ENCODE results near the gene PTK6. TPM values are rescaled to one million over a fixed set of nuclear protein-coding genes. Genes with fewer than 3 reads are reported as not detected.
"Not testable (repeated sequence)": the region's sequence is repeated elsewhere in the genome, so short reads cannot be mapped to it uniquely, and the experiment has no call there.

PTK6 gene
- polyA plus RNA-seq, 2 of the 4 experiments (the other 2 are of a cell fraction): 1.2 to 2.0 TPM

DNA sequence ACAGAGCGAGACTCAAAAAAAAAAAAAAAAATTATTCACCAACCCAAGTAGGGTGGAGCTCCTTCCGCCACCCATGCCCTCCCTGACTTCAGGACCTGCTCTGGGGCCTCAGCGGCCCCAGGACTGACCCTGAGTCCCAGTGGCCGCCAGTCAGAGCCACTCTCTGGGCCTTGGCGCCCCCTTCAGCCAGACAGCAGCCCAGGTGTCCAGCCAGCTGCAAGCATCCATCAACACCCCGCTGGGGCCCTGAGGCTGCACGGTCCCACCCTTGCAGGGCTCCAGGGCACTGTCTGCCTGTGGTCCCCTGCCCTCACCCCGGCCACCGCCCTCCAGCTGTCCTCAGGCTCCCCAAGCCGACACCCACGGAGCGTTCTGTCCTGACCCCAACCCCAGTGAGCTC, 53.3 kb downstream of the PTK6 start:
- TF ChIP-seq EHMT2 (IDR thresholded peaks at IDR 0.05; ENCODE audit: low read depth): no peak
- TF ChIP-seq, protein P1, sequence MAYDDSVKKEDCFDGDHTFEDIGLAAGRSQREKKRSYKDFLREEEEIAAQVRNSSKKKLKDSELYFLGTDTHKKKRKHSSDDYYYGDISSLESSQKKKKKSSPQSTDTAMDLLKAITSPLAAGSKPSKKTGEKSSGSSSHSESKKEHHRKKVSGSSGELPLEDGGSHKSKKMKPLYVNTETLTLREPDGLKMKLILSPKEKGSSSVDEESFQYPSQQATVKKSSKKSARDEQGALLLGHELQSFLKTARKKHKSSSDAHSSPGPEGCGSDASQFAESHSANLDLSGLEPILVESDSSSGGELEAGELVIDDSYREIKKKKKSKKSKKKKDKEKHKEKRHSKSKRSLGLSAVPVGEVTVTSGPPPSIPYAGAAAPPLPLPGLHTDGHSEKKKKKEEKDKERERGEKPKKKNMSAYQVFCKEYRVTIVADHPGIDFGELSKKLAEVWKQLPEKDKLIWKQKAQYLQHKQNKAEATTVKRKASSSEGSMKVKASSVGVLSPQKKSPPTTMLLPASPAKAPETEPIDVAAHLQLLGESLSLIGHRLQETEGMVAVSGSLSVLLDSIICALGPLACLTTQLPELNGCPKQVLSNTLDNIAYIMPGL (CRISPR knock-in tag; IDR thresholded peaks at IDR 0.05; ENCODE audit: borderline replicate concordance): no peak
- no peak for TF ChIP-seq ESRRA (IDR thresholded peaks at IDR 0.05; ENCODE audit: borderline replicate concordance, low read length)
- POLR2A ChIA-PET: interaction anchor here (0.6 to 1.1 kb wide), 2 partner anchors 37 to 1488 kb away, joined by 4 to 8 read pairs; partner anchors contain the start of gene PPDPF

DNA sequence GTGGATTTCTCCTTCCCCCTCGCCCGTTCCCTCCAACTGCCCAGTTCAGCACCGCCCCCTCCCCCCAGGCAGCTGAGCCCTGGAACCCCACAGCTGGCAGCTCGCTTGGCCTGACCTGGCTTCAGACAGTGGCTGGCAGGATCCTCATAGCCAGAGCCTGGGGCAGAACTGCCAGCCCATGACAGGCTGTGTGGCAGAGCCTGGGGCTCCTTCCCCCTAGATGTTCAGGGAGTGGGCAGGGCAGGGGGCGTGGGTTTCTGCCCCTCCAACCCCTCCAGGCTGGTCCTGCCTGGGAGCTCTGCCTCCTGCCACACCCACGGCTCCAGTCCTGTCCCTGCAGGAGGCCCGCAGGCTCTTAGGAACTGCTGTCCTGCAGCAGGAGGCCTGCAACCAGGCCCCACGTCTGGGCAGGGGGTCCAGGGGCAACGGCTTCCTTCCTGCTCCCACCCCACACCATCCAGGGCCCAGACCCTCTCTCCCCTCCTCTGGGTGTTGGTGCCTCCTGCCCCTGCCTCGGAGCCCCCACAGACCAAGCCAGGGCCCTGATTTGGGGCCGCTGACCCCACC, 55.1 kb downstream of the PTK6 start:
- ATAC-seq (peak in 1 of 2 experiments; percentile 18; a peak in 3 of 6 replicates), DNase-seq (ENCODE audit: low read depth in 1 of 2, low spot score in 1 of 2) (no peak), FAIRE-seq (no peak)
- WGBS (ENCODE audit: missing lambda C conversion rate): 55% methylated on average over 5 of the region's 11 CpGs
- Histone ChIP-seq H3K4me2 (no peak overlapping the region), H3K27ac (no peak overlapping the region), H3K4me3 (no peak overlapping the region), H3K9me3 (no peaks in the 10 kb centered on the region), H3K4me1 (peaks cover 16% of the 10 kb centered on the region; the same call in 2 of the 3 replicates)
- CTCF ChIA-PET: interaction anchor here (5.6 kb wide), 1 partner anchor 14 kb away, joined by 40 read pairs; no protein-coding TSS in a partner anchor
- POLR2A ChIA-PET: interaction anchor here (1.8 kb wide), 1 partner anchor 39 kb away, joined by 6 read pairs; the partner anchor contains the start of gene PPDPF
- no peak for TF ChIP-seq JUN (IDR thresholded peaks at IDR 0.05)
- TF ChIP-seq TFCP2L1 (CRISPR knock-in tag; IDR thresholded peaks at IDR 0.05): no peak

More for the DNA sequence above, 53.3 kb downstream of the PTK6 start:
- Histone ChIP-seq H3K4me2 (peak overlapping the region; percentile 48), H3K4me3 (no peak overlapping the region), H3K9me3 (no peaks in the 10 kb centered on the region), H3K27ac (no peak overlapping the region), H3K4me1 (peaks cover 16% of the 10 kb centered on the region; the same call in 2 of the 3 replicates)
- 71% methylated on average over 9 of the region's 12 CpGs for WGBS (ENCODE audit: missing lambda C conversion rate)
- no peak for FAIRE-seq
- DNase-seq (ENCODE audit: low read depth in 1 of 2, low spot score in 1 of 2): no peak
- CTCF ChIA-PET: interaction anchor here (0.6 to 5.6 kb wide), 5 partner anchors 13 to 492 kb away, joined by 3 to 40 read pairs (median 4); no protein-coding TSS in a partner anchor
- peak; percentile 11 to 46; a peak in 4 of 6 replicates for ATAC-seq

DNA sequence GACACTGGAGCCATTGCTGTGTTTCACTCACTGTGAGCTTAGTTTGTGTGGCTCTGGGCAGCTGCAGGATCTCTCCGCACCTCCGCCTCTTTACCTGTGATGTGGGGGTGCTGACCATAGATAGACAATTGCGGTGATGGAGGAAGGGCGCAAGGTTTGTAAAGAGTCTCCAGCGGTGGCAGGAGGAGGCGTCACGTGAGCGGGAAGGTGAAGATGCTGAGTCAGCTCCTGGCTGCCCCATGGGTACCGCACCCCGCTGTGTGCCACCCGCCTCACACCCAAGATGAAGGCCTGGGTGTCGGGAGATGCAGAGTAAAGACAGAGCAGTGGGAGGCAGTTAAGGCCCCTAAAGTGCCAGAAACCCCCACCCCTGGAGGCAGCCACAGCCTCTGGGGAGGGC, 55.7 kb downstream of the PTK6 start:
- FAIRE-seq: no peak
- ATAC-seq: no peak
- no peaks in the 10 kb centered on the region for H3K9me3 ChIP-seq
- ChIA-PET POLR2A (interaction anchor here (1.8 kb wide), 1 partner anchor 39 kb away, joined by 6 read pairs; the partner anchor contains the start of gene PPDPF), CTCF (interaction anchor here (5.6 kb wide), 1 partner anchor 15 kb away, joined by 40 read pairs; no protein-coding TSS in a partner anchor)
- DNase-seq (ENCODE audit: low read depth in 1 of 2, low spot score in 1 of 2): no peak
- no peak overlapping the region for H3K4me3 ChIP-seq
- H3K4me1 ChIP-seq: peaks cover 16% of the 10 kb centered on the region; the same call in 2 of the 3 replicates
- H3K27ac ChIP-seq: no peak overlapping the region
- 74% methylated on average over 11 of the region's 12 CpGs for WGBS (ENCODE audit: missing lambda C conversion rate)
- no peak overlapping the region for H3K4me2 ChIP-seq
- TF ChIP-seq, protein P2, sequence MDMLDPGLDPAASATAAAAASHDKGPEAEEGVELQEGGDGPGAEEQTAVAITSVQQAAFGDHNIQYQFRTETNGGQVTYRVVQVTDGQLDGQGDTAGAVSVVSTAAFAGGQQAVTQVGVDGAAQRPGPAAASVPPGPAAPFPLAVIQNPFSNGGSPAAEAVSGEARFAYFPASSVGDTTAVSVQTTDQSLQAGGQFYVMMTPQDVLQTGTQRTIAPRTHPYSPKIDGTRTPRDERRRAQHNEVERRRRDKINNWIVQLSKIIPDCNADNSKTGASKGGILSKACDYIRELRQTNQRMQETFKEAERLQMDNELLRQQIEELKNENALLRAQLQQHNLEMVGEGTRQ (IDR thresholded peaks at IDR 0.05): peak; percentile 23; the same call in 1 of the 2 replicates
- TF ChIP-seq ZNF302 (CRISPR knock-in tag; IDR thresholded peaks at IDR 0.05) (no peak), MAFK (IDR thresholded peaks at IDR 0.05; ENCODE audit: partially characterized antibody) (peak; percentile 93), HDAC2 (IDR thresholded peaks at IDR 0.05) (no peak)
- TF ChIP-seq, protein P1 (CRISPR knock-in tag; IDR thresholded peaks at IDR 0.05; ENCODE audit: borderline replicate concordance): no peak

DNA sequence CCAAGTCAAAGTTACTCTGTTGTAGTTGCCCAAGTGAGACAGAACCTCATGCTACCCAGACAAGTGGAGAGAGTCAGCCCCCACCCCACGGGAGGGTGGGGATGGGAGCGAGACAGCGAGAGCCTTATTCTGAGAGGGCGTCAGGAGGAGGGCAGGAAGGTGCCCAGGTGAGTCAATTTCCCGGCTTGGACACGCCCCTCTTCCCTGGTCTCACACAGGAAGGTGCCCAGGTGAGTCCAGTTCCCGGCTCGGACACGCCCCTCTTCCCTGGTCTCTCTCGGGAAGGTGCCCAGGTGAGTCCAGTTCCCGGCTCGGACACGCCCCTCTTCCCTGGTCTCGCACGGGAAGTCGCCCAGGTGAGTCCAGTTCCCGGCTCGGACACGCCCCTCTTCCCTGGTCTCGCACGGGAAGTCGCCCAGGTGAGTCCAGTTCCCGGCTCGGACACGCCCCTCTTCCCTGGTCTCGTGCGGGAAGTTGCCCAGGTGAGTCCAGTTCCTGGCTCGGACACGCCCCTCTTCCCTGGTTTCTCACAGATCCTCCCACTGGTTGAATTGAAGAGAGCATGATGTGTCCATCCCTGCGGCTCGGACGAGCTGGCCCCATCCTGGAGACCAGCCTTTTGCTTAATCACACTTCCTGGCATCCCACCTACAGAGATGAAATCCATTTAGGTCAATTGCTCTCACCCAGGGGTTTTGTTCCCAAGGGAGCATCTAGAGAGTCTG, 57.3 kb downstream of the PTK6 start:
- H3K27ac ChIP-seq; H3K9me3 ChIP-seq; DNase-seq (ENCODE audit: low read depth in 1 of 2, low spot score in 1 of 2); H3K4me3 ChIP-seq; H3K4me2 ChIP-seq; POLR2A ChIA-PET; FAIRE-seq; ATAC-seq: not testable (repeated sequence)
- WGBS (ENCODE audit: missing lambda C conversion rate): 21% methylated on average over 26 of the region's 32 CpGs
- CTCF ChIA-PET: interaction anchor here (5.6 kb wide), 1 partner anchor 17 kb away, joined by 40 read pairs; no protein-coding TSS in a partner anchor
- peaks cover 16% of the 10 kb centered on the region; the same call in 2 of the 3 replicates for H3K4me1 ChIP-seq

Data from A549 (cell line).